GM18861 (cell line): Measurements from ENCODE around the gene VPS41.

Source experiments
- ATAC-seq: cut with Tn5 transposase; IDR thresholded peaks from one replicate; pipeline ENCODE4 v1.9.1; 2021; ENCODE audit not compliant: unreplicated experiment

VPS41 gene

GRCh38 chr7:38817526-38817925 lies 91.5 kb downstream of the VPS41 start:
- ATAC-seq = no peak

GRCh38 chr7:38813768-38814167 lies 95.2 kb downstream of the VPS41 start:
- ATAC-seq = no peak

- no peak for ATAC-seq
These were observed 102.1 kb downstream of the VPS41 start for GRCh38 chr7:38806912-38807311.

- ATAC-seq = no peak
These were observed 107.2 kb downstream of the VPS41 start for GRCh38 chr7:38801786-38802185.

- ATAC-seq = no peak
These were observed 110.3 kb downstream of the VPS41 start for GRCh38 chr7:38798552-38799267.

- ATAC-seq = no peak
These were observed 112.1 kb downstream of the VPS41 start for GRCh38 chr7:38796626-38797501.

GRCh38 chr7:38795593-38795992 lies 113.4 kb downstream of the VPS41 start:
- ATAC-seq = no peak

- no peak for ATAC-seq
These were observed 127.0 kb downstream of the VPS41 start for GRCh38 chr7:38781991-38782390.

- ATAC-seq = no peak
These were observed 131.4 kb downstream of the VPS41 start for GRCh38 chr7:38777609-38778008.

- no peak for ATAC-seq
These were observed 133.3 kb downstream of the VPS41 start for GRCh38 chr7:38775506-38776175.

- ATAC-seq = no peak
These were observed 135.6 kb downstream of the VPS41 start for GRCh38 chr7:38773430-38773829.

GRCh38 chr7:38760226-38760625 lies 148.8 kb downstream of the VPS41 start:
- ATAC-seq = no peak

GRCh38 chr7:38759028-38759427 lies 150.0 kb downstream of the VPS41 start:
- ATAC-seq = no peak

GRCh38 chr7:38757931-38758330 lies 151.1 kb downstream of the VPS41 start:
- ATAC-seq = no peak

- ATAC-seq = no peak
These were observed 152.5 kb downstream of the VPS41 start for GRCh38 chr7:38756521-38756920.

GRCh38 chr7:38753347-38753746 lies 155.6 kb downstream of the VPS41 start:
- no peak for ATAC-seq

- ATAC-seq = no peak
These were observed 157.6 kb downstream of the VPS41 start for GRCh38 chr7:38751416-38751815.

GRCh38 chr7:38748056-38748610 lies 160.9 kb downstream of the VPS41 start:
- ATAC-seq = no peak

GRCh38 chr7:38746438-38746837 lies 162.6 kb downstream of the VPS41 start:
- ATAC-seq = no peak

- no peak for ATAC-seq
These were observed 164.2 kb downstream of the VPS41 start for GRCh38 chr7:38744746-38745145.

GRCh38 chr7:38743899-38744298 lies 165.1 kb downstream of the VPS41 start:
- ATAC-seq = no peak
